HG03460 (cell line): ENCODE data around the gene EVA1C.
"Not testable (repeated sequence)": the region's sequence is repeated elsewhere in the genome, so short reads cannot be mapped to it uniquely, and the experiment has no call there.

Experiments
- ATAC-seq: cut with Tn5 transposase; IDR thresholded peaks from one replicate; pipeline ENCODE4 v1.9.1; 2021; ENCODE audit not compliant: unreplicated experiment

The EVA1C gene

GRCh38 chr21:32457360-32457840 is 44.9 kb downstream of the EVA1C start:
- ATAC-seq = no peak

GRCh38 chr21:32457962-32458361 is 45.5 kb downstream of the EVA1C start:
- ATAC-seq = no peak

GRCh38 chr21:32459972-32460371 is 47.5 kb downstream of the EVA1C start:
- no peak for ATAC-seq

GRCh38 chr21:32461503-32461902 is 49.0 kb downstream of the EVA1C start:
- no peak for ATAC-seq

- ATAC-seq = not testable (repeated sequence)
Measured at GRCh38 chr21:32462564-32462963, 50.1 kb downstream of the EVA1C start.

DNA sequence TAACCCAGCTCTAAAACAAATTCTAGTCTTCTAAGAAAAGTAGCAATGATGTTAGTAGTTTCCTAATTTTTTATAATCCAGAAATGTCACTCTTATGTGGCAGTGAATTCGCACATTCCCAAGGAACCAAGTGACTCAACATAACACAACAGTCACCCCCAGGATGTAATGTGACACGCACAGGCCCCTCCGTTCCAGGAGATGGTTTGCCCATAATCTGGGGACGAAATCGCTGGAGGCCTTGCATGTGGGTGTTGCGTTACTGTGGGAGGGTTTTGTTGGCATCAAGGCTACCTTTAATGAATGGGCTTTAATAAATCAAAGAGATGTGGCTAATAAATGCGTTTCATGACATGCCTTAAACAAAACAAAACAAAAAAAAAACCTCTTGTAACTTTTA is 50.9 kb downstream of the EVA1C start:
- no peak for ATAC-seq

DNA sequence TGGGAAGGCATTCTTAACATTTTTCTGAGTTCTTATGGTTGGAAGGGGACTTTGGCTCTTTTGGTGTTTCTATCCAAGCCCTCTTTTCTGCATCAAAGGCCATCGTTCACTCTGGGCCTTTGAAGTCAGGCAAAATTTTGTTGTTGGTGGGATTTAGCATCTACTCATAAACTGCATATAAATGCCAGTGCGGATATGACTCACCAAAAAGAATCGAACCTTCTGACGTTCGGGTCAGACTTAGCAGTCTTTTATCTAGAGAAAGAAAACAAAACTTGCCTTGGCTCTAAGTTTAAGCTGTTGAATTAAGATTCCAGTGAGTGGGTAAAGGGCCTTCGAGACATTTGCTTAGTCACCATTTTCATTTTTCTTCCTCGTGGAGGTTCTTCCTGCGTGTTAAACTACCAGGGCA is 51.4 kb downstream of the EVA1C start:
- no peak for ATAC-seq

DNA sequence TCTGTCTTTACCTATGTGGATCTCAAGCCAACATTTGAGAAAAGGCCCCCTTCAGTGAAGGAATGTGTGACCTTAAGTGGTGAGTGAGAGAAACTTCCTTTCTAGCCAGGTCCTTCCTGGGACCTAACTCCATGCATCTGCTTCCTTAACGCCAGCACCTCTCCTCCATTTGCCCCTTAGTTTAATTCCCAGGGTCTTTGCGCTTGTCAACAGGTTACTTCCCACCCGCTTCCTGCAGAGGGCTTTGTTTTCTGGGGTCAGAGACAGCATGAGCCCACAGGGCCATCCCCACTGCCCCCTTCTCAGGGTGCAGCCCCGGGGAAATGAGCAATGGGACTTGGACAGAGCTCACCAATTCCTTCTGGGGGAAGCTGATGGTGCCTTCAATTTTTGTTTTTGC is 54.8 kb downstream of the EVA1C start:
- ATAC-seq = no peak

- no peak for ATAC-seq
Measured at GRCh38 chr21:32468681-32469111, 56.2 kb downstream of the EVA1C start.

DNA sequence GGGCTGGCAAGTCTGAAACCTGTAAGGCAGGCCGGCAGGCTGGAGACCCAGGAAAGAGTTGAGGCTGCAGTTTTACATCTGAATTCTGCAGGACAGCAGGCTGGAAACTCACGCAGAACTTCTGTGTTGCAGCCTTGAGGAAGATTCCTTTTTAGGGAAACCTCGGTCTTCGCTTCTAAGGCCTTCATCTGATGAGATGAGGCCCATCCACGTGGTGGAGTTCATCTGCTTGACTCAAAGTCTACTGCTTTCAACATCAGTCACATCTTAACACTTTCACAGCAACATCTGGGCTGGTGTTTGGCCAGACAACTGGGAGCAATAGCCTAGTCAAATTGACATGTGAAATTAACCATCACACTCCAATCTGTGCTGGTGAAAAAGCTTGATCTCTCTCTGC is 57.1 kb downstream of the EVA1C start:
- no peak for ATAC-seq

DNA sequence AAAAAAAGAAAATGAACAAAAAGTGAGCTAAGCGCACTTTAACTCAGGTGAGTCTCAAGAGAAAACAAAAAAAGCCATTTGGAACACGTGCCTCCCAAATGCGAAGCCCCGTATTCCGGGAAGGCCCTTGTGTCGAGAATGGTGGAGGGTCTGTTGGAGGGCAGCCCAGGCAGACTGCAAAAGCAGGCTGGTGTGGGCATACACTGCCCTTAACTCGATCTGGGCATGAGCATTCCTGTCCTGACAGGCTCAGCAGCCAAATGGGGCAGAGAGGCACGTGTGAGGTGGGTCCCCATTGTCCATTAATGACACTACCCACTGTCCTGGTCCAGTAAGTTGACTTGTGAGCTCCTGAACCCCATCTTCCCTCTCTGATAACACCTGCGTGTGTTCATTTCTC is 57.7 kb downstream of the EVA1C start:
- no peak for ATAC-seq

- no peak for ATAC-seq
Measured at GRCh38 chr21:32472890-32473765, 60.6 kb downstream of the EVA1C start.

GRCh38 chr21:32474179-32475059 is 61.9 kb downstream of the EVA1C start:
- ATAC-seq = no peak

DNA sequence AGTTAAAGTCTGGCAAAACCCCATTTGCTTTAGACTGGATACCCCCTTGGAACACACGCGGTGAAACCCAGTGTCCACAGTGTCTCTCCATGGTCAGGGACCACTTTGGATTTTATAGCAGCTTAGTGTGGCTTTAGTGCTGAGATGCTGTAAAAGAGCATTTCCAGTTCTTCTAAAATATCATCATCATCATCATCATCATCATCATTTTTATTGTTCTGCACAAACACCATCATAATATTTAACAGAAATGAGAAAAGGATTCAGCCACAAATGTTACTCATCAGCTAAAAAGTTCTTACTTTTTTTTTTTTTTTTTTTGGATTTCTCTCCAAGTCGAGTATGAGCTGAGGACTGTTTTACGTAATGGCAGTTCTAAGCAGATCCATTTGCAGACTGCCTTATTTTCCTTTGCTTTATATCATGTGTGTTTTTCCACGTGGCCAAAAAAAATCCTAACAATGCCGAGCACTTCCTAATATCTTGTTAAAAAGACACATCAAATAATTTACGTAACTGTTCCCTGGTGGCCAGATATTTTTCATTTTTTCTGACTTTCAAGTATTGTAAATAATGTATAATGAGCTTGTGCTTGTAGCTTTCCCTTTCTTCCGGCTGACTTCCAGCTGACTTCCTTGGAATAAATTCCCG is 62.8 kb downstream of the EVA1C start:
- no peak for ATAC-seq

DNA sequence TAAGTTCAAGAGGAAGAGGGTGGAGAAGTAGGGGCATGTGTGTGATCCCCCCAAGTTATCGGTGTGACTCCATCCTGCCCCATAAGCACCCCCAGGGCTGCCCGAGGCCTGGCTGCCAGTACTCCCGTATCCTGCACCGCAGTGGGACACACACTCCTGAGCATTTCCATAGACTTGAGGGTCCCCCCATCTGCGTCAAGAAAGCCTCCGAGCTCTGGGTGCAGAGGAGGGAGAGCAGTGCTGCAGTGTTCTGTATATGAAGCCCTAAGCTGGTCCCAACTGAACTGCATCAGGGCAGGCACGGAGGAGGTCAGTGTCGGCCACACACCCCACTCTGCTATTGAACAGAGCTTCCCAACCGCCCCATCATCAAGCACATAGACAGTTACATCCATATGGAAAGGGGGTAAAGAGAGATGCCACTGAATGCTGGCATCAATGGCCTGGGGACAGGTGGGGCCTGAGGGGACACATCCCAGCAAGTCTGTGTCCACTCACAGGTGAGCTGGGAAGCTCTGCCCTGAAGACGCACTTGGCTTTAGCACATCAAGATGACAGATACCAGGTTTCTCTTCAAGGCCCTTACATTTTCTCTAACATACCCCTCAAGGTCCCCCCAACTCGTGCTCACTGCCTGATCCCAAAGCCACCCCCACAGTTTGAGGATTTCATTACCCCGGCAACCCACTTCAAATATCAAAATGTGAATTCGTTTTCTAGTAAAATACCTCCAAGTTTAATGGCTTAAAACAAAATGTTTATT is 64.3 kb downstream of the EVA1C start:
- no peak for ATAC-seq

GRCh38 chr21:32477424-32477745 is 64.9 kb downstream of the EVA1C start:
- ATAC-seq = no peak

DNA sequence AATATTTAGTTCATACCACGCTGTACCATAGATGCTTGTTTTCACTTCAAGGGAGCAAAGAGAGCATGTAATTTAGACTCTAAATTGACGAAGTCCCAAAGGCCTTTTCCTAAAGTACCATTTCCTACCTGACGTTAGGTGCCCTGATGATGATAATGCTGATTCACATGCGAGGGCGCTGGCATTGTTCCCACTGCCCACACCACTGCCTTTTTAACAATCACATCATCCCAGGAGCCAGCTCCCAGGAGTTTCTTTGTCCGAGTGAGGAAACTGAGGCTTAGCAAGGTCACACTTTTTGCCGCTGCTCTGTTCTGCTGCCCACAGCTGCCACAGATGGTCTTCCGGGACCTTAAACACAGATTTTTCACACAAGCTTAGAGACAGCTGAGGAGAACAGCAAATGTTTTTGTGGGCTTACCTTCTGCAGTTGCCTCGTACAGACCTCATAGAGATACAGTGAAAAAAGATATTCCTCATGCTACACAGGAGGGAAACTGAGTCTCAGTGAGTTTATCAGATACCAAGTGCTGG is 69.4 kb downstream of the EVA1C start:
- no peak for ATAC-seq

- no peak for ATAC-seq
Measured at GRCh38 chr21:32482565-32483292, 70.2 kb downstream of the EVA1C start.

- no peak for ATAC-seq
Measured at GRCh38 chr21:32483293-32483595, 70.7 kb downstream of the EVA1C start.
